Right lung (tissue), 5 donors: Measurements from ENCODE around the gene ABTB2. TPM values are rescaled to one million over a fixed set of nuclear protein-coding genes. Genes with fewer than 3 reads are reported as not detected.

Source experiments
- DNase-seq, 2 donors: peaks; one replicate each; pipeline ENCODE4 v3.0.0-alpha.2; 2013
- polyA plus RNA-seq, 5 donors: library from polyadenylated mRNA; unstranded; fragments of 120-200 nt; gene quantifications; one replicate each; pipeline versions ENCODE4 v1.2.1 to v1.2.3, GENCODE V29; 2013; ENCODE audit warnings: inconsistent platforms in 1 of 5, low replicate concordance in 1 of 5; ENCODE audit not compliant: insufficient read length in 5 of 5, insufficient read depth in 1 of 5

ABTB2 gene
- polyA plus RNA-seq, 5 donors: 3.7 to 5.4 (median 4.1) TPM

DNA sequence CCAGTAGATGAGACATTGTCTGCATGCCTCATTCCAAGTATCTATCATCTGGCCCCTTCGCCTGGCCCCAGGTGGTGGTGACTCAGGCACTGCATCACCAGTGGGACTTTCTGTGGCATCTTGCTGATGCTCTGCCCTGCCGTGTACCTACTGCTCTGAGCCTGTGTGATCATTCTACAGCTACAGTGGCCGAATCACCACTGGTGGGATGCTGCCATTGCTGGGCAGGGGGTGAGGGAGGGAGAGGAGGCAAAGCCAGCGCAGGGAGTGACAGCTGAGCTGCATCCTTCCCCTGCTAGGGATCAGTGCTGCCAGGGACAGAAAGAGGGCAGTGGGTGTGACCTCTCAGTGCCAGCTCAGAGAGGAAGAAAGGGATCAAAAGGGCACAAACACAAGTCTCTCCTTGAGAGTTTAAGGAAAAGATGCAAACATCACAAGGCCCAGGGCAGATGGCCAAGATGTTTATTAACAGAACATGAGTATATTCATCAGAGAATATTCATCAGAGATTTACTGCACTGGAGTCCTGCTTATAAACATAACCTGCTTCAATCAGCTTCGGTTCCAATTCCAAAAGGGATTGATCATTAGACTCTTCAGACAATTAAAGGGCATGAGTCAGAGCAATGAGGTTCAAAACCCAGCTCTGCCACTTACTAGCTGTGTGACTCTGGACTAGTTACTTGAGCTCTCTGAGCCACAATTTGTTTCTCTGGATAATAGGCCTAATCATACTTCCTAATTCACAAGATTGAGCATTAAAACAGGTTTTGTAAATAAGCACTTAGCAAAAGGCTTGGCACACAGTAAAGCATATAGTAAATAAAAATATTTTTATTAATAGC lies 142.6 kb downstream of the ABTB2 start:
- DNase-seq: no peak

- no peak for DNase-seq
These were observed 144.4 kb downstream of the ABTB2 start for GRCh38 chr11:34213366-34213765.

DNA sequence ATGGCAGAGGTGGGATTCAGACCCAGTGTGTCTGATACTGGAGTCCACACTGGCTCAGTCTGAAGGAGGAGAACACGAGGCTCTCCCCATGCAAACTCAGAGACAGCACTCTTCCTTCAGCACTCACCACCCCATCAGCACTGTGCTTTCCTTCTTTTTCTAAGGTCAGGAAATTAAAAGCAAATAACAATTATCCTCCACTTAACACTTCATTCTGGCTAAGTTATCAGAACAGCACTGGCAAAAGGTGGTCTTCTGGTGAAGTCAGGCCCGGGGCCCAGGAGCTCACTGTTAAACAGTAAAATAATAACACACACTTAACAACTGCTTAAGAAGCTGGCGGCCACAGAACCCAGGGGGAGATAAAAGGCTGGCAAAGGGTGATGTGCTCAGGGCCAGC lies 145.2 kb downstream of the ABTB2 start:
- peak in 1 of 2 donors; percentile 69 for DNase-seq

DNA sequence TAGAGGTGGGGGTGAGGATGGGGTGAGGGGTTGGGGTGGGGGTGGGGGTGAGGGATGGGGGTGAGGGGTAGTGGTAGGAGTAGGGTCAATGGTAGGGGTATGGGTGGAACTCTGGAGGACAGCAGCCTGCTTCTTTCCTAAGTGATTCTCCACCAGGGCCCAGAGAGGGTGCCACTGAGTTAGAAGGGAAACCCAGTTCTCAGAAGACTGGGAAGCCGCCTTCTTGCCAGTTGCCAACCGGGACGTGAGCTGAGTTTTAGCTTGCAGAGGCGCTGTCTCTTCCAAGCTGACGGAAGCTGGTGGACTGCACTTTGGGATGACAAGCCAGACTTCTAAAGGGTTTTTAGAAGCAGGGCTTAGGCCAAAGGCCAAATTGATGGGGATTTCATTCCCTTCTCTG lies 148.0 kb downstream of the ABTB2 start:
- DNase-seq: no peak

GRCh38 chr11:34208266-34209135 lies 149.3 kb downstream of the ABTB2 start:
- DNase-seq: no peak

DNA sequence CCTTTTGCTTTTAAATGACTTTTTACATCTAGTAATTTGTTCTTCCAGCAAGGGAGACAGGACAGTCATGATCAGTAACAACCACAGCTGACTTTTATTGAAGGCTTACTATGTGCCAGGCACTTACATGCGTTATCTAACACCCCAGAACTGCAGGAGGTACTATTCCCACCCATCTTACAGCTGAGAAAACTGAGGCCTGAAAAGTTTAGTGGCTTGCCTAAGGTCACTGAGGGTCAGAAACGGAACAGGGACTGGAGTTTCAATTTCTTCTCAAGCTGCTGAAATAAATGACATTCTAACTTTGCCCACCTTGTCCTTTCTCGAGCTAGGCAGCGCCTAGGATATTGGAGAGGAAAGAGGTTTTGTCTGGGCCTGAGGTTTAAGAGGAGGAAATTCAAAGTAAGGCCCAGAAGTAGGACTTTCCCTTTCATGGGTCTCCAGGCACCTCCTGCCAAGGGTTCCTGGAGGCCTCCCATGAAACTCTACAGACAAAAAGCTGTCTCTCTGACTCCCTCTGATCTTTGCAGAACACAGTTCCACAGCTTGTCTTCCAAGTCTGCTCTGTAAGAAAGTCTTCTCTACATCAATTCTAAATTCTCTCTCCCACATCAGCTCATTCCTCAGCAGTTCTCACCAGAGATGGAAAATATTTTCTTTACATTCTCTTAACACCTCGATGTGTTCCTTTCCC lies 150.2 kb downstream of the ABTB2 start:
- DNase-seq: no peak

DNA sequence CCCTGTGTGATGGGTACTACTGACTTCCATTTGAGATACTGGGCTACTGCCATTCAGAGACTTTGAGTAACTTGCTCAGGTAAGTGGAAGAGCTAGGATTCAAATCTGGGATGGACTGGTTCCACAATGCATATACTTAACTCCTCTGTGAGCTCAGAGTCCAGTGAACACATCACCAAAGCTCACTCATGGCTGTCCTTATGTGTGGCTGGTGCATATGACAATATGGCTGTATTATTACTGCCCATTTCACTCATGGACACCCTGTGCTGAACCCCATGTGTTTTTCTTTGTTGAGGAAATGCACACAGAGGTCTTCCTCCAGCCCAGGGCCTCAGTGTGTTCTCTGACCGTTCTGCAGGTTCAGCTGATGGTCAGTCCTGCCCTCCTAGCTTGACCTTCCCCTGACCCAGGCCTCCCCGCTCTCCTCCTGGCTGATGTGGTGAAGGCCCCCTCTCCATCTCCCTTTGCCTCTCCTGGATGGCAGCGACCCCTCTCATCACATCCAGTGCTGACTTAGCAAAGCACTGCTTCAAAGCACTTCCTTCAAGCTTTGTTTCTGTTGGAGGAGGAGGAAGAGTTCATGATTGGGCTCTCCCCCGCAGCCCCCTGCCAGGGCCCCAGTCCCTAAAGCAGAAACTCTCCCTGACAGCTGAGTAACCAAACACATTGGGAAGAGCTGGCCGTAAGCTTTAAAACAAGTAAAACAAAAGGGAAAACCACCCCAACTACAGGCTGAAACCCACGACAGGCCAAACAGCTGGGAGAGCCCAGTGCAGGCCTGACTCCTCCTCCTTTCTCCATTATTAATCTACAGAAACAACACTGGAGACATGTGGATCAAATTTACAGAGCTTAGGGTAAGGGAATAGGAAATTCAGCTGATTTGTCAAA lies 151.2 kb downstream of the ABTB2 start:
- DNase-seq: no peak

DNA sequence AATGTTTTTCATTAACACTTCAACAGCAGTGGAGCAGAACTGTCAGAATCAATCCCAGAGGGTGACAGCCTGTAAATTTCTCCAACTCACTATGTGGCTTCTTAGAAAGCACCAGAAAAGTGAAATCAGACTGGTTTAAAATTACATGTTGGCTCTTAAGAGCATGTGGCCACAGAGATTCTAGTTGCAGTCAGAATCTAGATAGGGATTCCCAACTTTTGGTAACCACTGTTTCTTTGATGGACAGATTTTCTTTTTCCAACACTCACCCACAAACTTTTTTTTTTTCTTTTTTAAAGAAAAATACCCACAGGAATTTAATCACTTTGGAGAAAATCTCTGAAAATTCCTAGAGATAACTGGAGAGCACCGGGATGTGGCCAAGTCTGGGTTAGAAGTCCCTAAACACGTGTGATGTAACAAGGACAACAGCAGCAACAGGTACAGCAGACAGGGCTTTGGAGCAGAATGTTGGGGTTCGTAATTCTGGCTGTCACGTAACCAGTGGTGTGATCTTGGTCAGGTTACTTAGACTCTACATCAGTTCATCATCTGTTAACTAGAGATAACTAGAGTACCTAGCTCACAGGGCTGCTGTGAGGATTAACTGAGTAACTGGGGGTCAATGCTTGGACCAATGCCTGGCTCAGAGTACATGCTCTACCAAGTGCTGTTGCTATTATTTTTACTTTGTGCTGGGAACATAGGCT lies 152.3 kb downstream of the ABTB2 start:
- no peak for DNase-seq

DNA sequence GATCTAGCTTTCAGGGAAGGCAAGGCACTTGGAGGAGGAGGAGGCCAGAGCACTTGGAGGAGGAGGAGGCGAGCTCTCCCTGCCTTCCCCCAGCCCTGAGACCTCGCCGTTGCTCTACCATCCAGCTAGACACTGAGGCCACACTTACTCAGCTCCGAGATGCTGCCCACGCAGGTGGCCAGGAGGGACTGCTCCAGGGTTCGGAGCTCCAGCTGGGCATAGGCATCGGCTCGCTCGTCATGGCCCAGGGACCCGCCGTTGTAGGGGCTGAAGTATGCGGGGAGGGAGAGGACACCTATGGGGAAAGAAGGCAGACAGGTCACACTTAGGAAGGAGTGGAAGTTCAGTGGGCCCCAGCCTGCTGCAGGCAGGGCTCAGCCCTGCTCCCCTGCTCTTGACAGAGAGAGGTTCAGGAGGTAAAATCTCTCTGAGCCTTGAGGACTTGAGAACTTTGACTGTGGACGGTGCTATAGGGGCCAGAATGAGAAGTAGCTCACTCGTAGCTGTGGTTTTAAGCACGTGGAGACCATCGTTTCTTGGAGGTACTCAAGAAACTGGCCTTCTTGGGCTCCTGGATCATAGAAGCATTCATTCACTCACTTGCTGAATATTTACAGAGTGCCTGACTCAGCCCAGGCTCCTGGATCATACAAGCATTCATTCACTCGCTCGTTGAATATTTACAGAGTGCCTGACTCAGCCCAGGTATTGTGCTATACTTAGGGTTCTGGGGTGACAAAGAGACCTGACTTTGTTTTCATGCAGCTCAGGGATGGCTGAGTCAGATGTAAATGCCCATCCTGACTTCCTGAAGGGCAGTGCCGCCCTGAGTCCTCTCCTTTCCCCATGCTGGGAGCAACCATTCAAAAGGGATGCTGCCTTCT lies 153.2 kb downstream of the ABTB2 start:
- no peak for DNase-seq

- DNase-seq: no peak
These were observed 154.4 kb downstream of the ABTB2 start for GRCh38 chr11:34203377-34203871.

- no peak for DNase-seq
These were observed 156.7 kb downstream of the ABTB2 start for GRCh38 chr11:34201129-34201528.

DNA sequence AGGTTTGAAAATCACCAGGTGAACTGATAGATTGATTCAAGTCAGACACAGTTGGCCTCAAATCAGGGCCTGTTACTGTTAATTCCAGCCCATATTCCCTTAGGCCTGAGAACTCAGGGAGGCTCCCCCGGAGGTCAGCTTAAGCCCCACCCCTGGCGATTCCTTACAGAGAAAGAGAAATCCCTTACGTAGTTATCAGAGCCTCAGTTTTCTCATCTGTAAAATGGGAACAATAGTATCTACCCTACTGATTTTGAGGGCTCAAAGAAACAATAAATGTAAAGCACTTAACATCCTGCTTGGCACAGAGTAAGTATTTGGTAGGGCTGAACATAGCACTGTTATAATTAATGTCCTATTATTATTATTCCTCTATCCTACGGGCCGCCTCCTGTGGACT lies 158.3 kb downstream of the ABTB2 start:
- no peak for DNase-seq

GRCh38 chr11:34198523-34198922 lies 159.3 kb downstream of the ABTB2 start:
- DNase-seq: no peak

DNA sequence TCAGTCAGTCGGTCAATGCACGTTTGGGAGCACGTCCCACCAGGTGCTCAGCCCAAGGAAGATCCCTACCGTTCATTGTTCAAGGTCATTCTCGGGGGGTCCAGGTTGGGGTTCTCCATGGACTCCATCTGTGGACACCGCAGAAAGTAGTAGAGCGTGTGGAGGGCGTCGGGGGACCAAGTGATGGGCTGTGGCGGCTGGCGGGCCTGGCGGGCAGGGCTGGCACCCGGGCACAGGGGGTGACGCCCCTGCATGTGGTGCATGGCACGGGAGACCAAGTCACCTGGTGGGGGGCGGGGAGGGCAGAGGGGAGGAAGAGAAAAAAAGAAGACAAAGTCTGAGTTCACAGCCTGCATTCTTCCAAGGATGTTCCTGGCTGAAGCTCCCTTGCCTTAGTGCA lies 160.6 kb downstream of the ABTB2 start:
- DNase-seq: no peak

DNA sequence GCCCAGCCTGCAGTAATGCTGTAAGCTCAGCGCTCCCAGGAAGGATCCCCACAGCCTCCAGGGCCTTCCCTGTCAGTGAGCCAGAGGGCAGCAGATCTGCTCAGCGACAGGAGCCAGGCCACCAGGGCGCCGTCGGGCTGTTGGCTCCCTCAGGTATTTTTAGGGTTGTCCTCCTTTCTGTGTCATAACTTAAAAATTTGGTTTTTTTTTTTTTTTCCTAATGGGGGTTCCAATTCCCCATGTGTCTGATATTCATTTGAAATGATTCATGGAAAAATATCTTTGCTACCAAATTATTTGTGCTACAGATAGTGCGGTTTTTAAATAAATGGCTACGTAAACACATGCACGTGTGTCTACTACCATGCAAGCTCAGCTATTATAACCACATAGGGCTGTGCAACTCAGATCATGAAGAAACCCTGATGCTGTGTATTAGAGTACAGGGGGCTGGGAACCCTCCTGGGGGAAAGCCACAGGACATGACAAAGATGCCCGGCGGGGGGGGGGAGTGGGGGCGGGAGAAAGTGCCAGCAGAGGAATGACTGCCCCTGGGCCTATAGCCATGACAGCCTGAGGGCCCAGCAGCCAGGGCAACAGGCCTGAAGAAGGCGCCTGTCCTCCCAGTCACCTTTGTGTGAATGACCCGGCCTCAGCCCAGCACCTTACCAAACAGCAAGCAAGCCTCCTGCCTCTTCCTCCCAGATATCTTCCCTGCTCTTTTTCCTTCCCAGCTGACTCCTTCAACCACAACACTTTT lies 163.1 kb downstream of the ABTB2 start:
- DNase-seq: no peak

DNA sequence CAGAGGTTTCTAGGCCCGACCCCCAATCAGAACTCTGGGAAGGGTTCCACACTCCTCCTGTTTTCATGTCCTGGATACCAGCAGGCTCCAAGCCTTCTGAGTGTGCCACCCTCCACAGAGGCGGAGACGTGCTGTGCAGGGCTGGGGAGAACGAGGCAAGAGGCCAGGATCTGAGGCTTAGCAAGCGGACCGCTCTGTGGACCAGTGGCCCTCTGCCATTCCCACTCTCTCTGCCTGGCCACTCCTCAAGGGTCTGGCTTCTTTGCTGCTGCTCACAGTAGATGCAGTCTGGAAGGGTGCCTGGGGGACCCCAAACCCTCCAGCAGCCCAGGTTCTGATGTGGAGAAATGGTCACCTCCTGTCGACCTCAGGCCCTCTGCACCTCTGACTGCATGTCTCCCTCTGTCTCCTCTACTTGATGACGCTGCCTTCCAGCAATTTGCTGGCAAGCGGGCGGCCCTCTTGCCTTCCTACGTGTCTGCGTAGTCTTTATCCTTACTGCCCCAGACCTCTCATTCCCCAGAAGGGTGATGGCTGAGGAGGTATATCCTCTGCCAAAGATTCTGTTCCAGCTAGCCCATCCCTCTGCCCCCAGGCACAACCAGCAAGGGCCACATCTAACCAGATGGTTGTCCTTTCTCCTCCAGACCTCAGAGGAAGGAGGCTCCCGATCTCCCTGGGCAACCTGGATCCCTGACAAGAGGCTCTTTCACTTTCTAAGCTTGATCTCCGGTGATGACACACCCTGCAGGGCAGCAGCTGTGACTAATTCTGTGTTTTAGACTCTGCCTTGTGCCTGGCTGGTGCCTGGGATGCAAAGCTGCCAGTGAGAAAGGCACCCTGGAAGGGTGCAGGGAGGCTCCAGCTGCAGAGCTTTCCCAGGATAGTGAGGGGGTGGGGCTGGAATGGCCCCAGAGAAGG lies 165.1 kb downstream of the ABTB2 start:
- no peak for DNase-seq

- DNase-seq: no peak
These were observed 166.2 kb downstream of the ABTB2 start for GRCh38 chr11:34191578-34191977.
